ENCODE results near the gene DMBT1. TPM values are rescaled to one million over a fixed set of nuclear protein-coding genes. Genes with fewer than 3 reads are reported as not detected.

The DMBT1 gene
- total RNA-seq, 1 donor from 2014 or later: not detected

- no peak for DNase-seq (ENCODE audit: low read depth, low spot score)
- H3K4me1 Mint-ChIP-seq: peaks cover 7% of the 10 kb centered on the region
- no peak overlapping the region for H3K27ac Mint-ChIP-seq (ENCODE audit: unreplicated experiment)
- TF ChIP-seq, protein P1, sequence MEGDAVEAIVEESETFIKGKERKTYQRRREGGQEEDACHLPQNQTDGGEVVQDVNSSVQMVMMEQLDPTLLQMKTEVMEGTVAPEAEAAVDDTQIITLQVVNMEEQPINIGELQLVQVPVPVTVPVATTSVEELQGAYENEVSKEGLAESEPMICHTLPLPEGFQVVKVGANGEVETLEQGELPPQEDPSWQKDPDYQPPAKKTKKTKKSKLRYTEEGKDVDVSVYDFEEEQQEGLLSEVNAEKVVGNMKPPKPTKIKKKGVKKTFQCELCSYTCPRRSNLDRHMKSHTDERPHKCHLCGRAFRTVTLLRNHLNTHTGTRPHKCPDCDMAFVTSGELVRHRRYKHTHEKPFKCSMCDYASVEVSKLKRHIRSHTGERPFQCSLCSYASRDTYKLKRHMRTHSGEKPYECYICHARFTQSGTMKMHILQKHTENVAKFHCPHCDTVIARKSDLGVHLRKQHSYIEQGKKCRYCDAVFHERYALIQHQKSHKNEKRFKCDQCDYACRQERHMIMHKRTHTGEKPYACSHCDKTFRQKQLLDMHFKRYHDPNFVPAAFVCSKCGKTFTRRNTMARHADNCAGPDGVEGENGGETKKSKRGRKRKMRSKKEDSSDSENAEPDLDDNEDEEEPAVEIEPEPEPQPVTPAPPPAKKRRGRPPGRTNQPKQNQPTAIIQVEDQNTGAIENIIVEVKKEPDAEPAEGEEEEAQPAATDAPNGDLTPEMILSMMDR (conservative IDR thresholded peaks at IDR 0.05): no peak
- peaks cover 60% of the 10 kb centered on the region for H3K27me3 Mint-ChIP-seq (ENCODE audit: low read depth)
- no peak overlapping the region for H3K4me3 Mint-ChIP-seq
- no peaks in the 10 kb centered on the region for H3K36me3 Mint-ChIP-seq (ENCODE audit: low read depth)
- H3K9me3 Mint-ChIP-seq: no peaks in the 10 kb centered on the region
Measured at GRCh38 chr10:122692744-122693143, 132.2 kb downstream of the DMBT1 start.

Other genes starting within 250 kb of the DMBT1 start
- 20.6 and 21.7 TPM in 2 replicates for gene PLEKHA1, start 186.0 kb upstream of the DMBT1 start, total RNA-seq
- gene ARMS2, start 106.1 kb upstream of the DMBT1 start, total RNA-seq: not detected in 2 replicates
- gene HTRA1, start 99.2 kb upstream of the DMBT1 start, total RNA-seq: 8.2 and 9.0 TPM in 2 replicates
- not detected in 2 replicates for gene C10orf120, start 139.1 kb downstream of the DMBT1 start, total RNA-seq